SIG-M5 treated with dmso at 0.1 percent for 504 hours (cell line): Measurements from ENCODE around the gene SOX5.

Experiments used
- DNase-seq: peaks from one replicate; lab custom pipeline; 2025; ENCODE audit not compliant: unreplicated experiment; lab: John Stamatoyannopoulos, UW

The SOX5 gene

GRCh38 chr12:23949348-23950209 lies at the start of gene SOX5:
SOX5 (minus strand) TSS chr12:23949670; CDS start chr12:23949601, 69 bp downstream.
- no peak for DNase-seq

- DNase-seq: no peak
Observed at GRCh38 chr12:23987046-23987445, 37.6 kb upstream of the SOX5 start.

DNA sequence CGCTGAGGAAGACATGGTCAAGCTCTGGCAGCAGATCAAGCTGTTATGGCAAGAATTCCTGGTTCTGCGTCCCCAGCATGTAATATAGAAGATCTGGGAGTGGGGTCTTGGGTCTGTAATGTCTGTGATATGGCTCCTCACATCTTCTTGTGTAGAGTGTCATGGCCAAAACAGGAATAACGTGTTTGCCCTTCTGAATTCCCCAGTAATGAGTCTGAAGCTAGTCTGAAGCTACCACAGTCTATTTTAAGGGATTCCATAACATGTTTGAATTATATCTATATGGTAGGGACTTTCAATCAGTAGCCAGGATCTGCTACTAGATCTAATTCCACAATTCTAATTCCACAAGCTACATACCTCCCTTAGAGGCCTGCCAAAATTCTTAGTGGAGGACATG lies 31.4 kb upstream of the SOX5 start:
- no peak for DNase-seq

DNA sequence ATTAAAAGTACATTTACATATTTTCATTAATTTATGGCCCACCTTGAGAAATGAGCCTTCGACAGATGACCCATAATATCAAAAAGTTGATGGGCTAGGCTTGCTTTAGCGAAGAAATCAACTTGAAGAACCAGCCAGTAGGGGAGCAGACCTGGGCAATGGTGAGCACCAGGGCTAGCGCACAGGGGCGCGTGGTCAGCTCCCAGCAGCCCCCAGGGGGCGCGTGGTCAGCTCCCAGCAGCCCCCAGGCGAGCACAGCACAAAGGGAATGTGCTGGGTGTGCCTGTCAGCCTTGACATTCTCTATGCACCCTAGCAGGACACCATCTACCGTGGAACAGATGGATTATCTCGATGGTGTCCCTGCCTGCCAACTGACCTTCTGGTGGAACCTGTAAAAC lies 15.3 kb upstream of the SOX5 start:
- no peak for DNase-seq

- DNase-seq: no peak
Observed at GRCh38 chr12:23959826-23960225, 10.4 kb upstream of the SOX5 start.

GRCh38 chr12:23954332-23954731 lies 4.9 kb upstream of the SOX5 start:
- no peak for DNase-seq

GRCh38 chr12:23952071-23952470 lies 2.6 kb upstream of the SOX5 start:
- no peak for DNase-seq

GRCh38 chr12:23950775-23951451 lies 1.4 kb upstream of the SOX5 start:
- no peak for DNase-seq

DNA sequence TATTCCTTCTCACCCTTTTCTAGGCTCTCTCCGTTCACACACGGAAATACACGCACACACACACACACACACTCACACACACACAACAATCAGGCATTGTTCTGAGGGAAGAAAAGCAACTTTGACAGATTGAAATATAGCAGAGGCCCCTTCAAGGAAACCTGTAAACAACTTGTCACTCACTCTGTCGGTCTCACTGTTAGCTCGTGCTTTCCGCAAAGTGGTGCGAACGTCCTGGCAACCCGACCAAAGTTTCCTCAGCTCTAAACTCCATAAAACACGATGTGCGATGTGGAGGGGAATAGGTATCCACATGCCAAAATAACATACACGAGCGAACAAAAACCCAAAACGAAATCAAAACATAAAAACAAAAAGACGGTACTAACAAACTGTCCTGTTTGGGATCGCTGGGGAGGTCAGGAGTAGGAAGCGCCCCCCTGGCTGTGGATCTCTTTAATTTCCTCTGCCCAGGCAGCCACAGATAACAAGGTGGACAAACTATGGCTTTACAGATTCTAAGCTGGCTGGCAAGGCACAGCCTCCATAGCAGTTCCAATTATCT lies 822 bp upstream of the SOX5 start:
- DNase-seq: no peak

DNA sequence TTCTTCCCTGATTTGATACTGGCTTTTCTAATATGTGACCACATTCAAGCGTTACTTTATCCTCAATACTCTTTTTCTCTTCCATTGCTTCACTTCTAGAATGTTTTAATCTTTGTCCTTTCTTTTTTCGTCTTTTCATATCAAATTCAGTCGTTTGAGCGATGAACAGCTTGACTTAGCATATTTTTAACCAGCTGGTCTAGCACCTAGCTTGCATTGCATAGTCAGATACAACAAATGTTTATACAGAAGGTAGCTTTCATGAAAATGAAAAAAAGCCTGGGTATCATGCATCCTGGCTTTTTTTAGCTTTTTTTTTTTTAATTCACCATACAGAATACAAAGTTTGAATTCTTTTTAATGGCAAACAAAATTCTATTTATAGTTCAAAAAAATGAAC lies 1.2 kb downstream of the SOX5 start:
- DNase-seq: no peak

DNA sequence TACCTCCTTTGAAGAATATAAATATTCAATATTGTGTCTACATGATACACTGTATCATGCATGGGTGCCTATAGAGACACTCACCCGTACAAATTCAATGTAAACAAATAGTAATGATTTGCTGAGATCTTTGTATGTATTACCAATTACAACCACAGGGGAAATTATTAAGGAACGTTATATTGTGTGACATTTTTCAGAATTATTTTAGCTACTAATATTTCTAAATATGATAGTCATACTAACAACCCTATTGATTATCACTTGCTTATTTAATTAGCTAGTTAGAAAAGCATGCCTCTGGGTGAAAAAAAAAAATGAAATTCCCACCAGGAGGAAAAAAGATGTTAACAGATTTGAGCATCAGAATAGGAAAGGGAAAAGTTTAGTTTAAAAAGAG lies 2.1 kb downstream of the SOX5 start:
- DNase-seq: no peak

- DNase-seq: no peak
Observed at GRCh38 chr12:23945249-23945648, 4.2 kb downstream of the SOX5 start.

DNA sequence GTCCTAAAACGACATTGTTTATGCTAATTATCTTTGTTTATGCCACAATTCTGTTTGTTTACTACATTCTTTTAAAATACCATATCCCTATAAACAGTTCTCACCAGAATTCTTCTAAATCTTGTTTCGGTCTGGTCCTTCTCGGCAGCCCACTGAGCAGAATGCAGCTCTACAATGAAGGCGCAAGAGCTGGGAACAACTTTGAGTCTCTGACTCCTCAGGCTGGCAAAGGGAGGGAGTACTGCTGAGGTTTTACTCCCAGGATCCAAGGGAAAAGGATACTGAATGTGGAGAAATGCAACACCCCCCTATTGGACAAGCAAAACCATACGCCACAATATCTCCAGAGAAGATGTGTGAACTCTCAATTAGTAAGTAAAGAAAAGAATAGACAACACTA lies 5.4 kb downstream of the SOX5 start:
- no peak for DNase-seq

- no peak for DNase-seq
Observed at GRCh38 chr12:23942841-23943240, 6.6 kb downstream of the SOX5 start.

GRCh38 chr12:23941780-23942179 lies 7.7 kb downstream of the SOX5 start:
- DNase-seq: no peak

DNA sequence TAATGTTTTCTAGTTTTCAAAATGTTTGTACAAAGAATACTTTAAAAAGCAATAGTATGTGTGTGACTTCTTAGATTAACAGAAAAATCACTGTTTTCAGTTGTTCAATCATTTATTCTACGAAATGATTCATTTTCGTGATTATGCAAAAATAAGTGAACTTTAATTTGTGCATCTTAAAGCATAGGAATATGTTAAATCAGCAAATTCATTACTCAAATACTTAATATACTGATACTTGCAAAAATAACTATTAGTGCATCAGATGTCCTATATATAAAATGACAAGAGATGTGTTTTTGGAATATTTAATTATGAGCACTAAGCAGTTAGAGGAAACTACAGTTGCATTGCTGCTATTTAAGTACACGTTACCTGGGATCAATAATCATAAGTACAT lies 11.0 kb downstream of the SOX5 start:
- no peak for DNase-seq

DNA sequence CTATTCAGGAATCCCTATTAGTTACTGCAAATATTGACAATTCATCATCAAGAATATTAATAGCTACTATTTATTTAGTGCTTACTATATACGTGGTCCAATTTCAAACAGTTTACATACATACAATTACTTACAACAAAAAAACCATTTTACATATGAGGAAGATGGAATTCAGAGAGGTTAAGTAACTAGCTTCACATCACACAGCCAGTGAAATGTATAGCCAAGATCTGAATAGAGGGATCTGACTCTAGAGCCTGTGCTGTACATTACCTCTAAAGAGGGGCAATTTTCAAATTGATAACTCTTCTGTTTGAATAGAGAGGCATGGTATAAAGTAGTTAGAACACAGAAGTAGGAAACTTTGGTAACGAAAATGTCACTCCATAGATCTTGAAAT lies 18.3 kb downstream of the SOX5 start:
- no peak for DNase-seq

GRCh38 chr12:23930599-23930998 lies 18.9 kb downstream of the SOX5 start:
- DNase-seq: no peak

DNA sequence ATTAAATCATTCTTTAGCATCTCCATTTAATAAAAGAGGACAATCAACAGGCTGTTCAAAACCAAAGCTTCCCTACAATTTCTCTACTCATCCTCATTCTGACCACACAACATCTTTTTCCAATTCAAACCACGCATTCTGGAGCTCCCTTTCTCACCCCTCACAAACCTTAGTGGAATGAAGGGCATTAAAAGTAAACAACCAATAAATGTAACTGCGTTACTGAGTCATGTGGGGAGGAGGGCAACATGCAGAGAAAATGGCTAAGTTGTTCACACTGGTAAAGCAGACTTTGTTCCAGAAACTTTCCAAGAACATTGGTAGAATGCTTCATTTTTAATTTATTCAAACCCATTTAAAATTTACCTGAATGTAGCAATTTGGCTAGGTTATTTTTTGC lies 19.6 kb downstream of the SOX5 start:
- DNase-seq: no peak

- no peak for DNase-seq
Observed at GRCh38 chr12:23927907-23928306, 21.6 kb downstream of the SOX5 start.

DNA sequence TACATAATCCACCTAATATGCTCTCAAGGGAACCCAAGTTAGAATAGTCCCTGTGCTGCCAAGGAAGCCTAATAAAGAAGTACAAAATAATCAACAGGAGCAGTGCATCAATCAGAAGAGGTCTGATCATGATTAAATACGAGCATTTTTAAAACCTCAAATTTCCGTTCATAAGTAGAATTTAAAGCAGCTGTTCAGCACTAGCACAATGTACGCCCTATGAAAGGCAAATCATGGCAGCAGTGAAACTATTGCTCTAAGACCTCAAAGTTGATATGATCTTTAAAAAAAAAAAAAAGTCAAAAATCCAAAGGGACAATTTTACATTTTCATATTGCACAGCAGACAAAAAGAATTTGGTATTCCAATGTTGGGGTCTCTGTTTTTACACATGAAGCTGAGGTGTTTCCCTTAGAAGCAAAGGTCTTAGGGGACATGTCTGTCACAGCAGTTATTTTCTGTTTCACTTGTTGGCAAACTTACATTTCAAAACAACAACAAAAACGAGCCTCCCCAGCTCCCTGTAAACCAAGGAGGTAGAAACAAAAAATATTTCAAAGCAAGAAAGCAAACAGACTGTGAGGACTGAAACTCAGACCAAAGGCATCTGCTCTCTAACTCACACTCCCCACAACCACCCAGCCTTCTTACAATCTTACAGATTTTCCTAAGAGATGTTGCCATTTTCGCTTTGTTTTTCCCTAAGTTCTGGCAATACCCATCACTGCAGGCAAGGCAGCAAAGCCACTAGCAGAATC lies 28.2 kb downstream of the SOX5 start:
- no peak for DNase-seq

DNA sequence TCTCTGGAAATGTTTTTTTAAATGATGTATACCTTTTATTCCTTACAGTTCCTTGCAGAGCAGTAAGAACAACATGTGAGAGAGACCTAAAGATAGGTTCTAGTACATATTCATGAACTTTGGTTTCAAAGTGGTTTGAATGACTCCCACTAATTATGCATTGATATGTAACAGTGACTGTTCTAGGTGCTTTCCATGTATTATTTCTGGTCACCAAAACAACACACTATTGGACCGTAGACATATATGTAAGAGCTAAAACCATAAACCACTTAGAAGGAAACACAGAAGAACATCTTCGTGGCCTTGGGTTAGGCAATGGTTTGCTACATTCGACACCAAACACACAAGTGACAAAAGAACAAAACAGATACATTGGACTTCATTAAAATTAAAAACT lies 37.9 kb downstream of the SOX5 start:
- DNase-seq: no peak
